NCI-H226 (cell line): ENCODE results near the gene ZNF791.
"Not testable (repeated sequence)": the region's sequence is repeated elsewhere in the genome, so short reads cannot be mapped to it uniquely, and the experiment has no call there.

Experiments
- DNase-seq: peaks from one replicate; pipeline ENCODE4 v3.0.0-alpha.2; 2015

Gene ZNF791

GRCh38 chr19:12610540-12611360 is at the start of gene ZNF791, which contains the start of gene ZNF490:
Gene ZNF791 (plus strand): TSS chr19:12610920. CDS start chr19:12611080, 160 bp downstream.
Gene ZNF490 (minus strand): TSS chr19:12610813. CDS start chr19:12610680, 133 bp downstream.
- peak; percentile 98 for DNase-seq

GRCh38 chr19:12564016-12564664 is 46.6 kb upstream of the ZNF791 start:
- DNase-seq: peak; percentile 75

- DNase-seq: not testable (repeated sequence)
Observed at GRCh38 chr19:12566380-12566779, 44.3 kb upstream of the ZNF791 start.

- DNase-seq: no peak
Observed at GRCh38 chr19:12567951-12568350, 42.8 kb upstream of the ZNF791 start.

- DNase-seq: no peak
Observed at GRCh38 chr19:12574036-12574435, 36.7 kb upstream of the ZNF791 start.

GRCh38 chr19:12578641-12579040 is 32.1 kb upstream of the ZNF791 start:
- no peak for DNase-seq

- DNase-seq: peak; percentile 42
Observed at GRCh38 chr19:12580180-12580694, 30.5 kb upstream of the ZNF791 start.

GRCh38 chr19:12581100-12581499 is 29.6 kb upstream of the ZNF791 start:
- no peak for DNase-seq

- DNase-seq: no peak
Observed at GRCh38 chr19:12596485-12596884, 14.2 kb upstream of the ZNF791 start.

- DNase-seq: no peak
Observed at GRCh38 chr19:12596927-12597548, 13.7 kb upstream of the ZNF791 start.

GRCh38 chr19:12597594-12597993 is 13.1 kb upstream of the ZNF791 start:
- no peak for DNase-seq

GRCh38 chr19:12603714-12604113 is 7.0 kb upstream of the ZNF791 start:
- peak; percentile 12 for DNase-seq

GRCh38 chr19:12606796-12607195 is 3.9 kb upstream of the ZNF791 start:
- no peak for DNase-seq

- DNase-seq: no peak
Observed at GRCh38 chr19:12607631-12608030, 3.1 kb upstream of the ZNF791 start.

- peak; percentile 74 for DNase-seq
Observed at GRCh38 chr19:12611361-12611699, 610 bp downstream of the ZNF791 start.

GRCh38 chr19:12617646-12618045 is 6.9 kb downstream of the ZNF791 start:
- no peak for DNase-seq

GRCh38 chr19:12621253-12622024 is 10.7 kb downstream of the ZNF791 start:
- not testable (repeated sequence) for DNase-seq

GRCh38 chr19:12623361-12624031 is 12.8 kb downstream of the ZNF791 start:
- DNase-seq: no peak

- DNase-seq: no peak
Observed at GRCh38 chr19:12626958-12627357, 16.2 kb downstream of the ZNF791 start.

GRCh38 chr19:12628040-12629022 is 17.6 kb downstream of the ZNF791 start:
- DNase-seq: no peak

GRCh38 chr19:12629215-12629614 is 18.5 kb downstream of the ZNF791 start:
- no peak for DNase-seq
